ENCODE results near the gene CEBPB. TPM values are rescaled to one million over a fixed set of nuclear protein-coding genes. Genes with fewer than 3 reads are reported as not detected.

The CEBPB gene
- total RNA-seq, 1 donor from 2014 or later, result 33.2 TPM

DNA sequence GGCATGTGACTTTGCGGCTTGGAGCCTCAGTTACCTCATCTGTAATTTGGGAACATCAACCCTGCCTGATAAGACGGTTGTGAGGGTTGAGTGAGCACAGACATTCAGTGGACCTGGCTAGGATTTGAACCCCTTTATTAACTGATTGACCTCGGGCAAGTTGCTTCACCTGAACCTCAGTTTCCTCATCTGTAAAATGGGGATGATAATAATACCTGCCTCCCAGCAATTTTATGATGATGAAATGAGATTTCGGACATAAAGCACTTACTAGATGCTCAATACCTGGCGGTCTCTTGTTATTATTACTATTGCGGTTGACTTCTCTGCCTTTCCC, 51.5 kb downstream of the CEBPB start:
- no peak for DNase-seq (ENCODE audit: low spot score)
- intact Hi-C loops (cut with DNase I), result no loop called here

Other genes with a start within 250 kb of the CEBPB start
- gene SNAI1, start 207.8 kb upstream of the CEBPB start, total RNA-seq, result 4.3 TPM
- 70.3 TPM for gene UBE2V1, start 77.7 kb upstream of the CEBPB start, total RNA-seq
- 15.2 TPM for gene PEDS1, start 37.1 kb upstream of the CEBPB start, total RNA-seq